HepG2 (cell line): ENCODE measurements around the gene ZNF528. TPM values are rescaled to one million over a fixed set of nuclear protein-coding genes. Genes with fewer than 3 reads are reported as not detected.

Source experiments
- CC2D1A ChIP-seq: sonication (generic); formaldehyde crosslinking; IDR thresholded peaks from 2 replicates; pipeline ENCODE4 v1.8.1; 2023; ENCODE audit warnings: mild to moderate bottlenecking, missing genetic modification reagents
- CHD2 ChIP-seq: IDR thresholded peaks from 2 replicates; pipeline ENCODE4 v1.6.1; 2011; ENCODE audit warnings: low read depth, low read length, improper control_type of control experiment
- EEA1 ChIP-seq: sonication (generic); formaldehyde crosslinking; IDR thresholded peaks from 2 replicates; pipeline ENCODE4 v1.5.1; 2020; ENCODE audit warnings: mild to moderate bottlenecking, missing genetic modification reagents, borderline replicate concordance
- FOSL2 ChIP-seq: sonication (generic); formaldehyde crosslinking; IDR thresholded peaks from 2 replicates; pipeline ENCODE4 v1.4.0; 2020; ENCODE audit warnings: missing genetic modification reagents
- KDM4B ChIP-seq: sonication (generic); formaldehyde crosslinking; IDR thresholded peaks from 2 replicates; pipeline ENCODE4 v1.4.0; 2020; ENCODE audit warnings: missing genetic modification reagents
- KMT2A ChIP-seq: sonication (generic); formaldehyde crosslinking; IDR thresholded peaks from 2 replicates; pipeline ENCODE4 v1.4.0; 2020; ENCODE audit warnings: missing genetic modification reagents
- ONECUT2 ChIP-seq: sonication (generic); formaldehyde crosslinking; IDR thresholded peaks from 2 replicates; pipeline ENCODE4 v1.4.0; 2020; ENCODE audit warnings: missing genetic modification reagents
- PRDM15 ChIP-seq: sonication (generic); formaldehyde crosslinking; IDR thresholded peaks from 2 replicates; pipeline ENCODE4 v1.4.0; 2020; ENCODE audit warnings: missing genetic modification reagents
- SCMH1 ChIP-seq: sonication (generic); formaldehyde crosslinking; IDR thresholded peaks from 2 replicates; pipeline ENCODE4 v1.9.0; 2021; ENCODE audit warnings: missing genetic modification reagents, mild to moderate bottlenecking, borderline replicate concordance
- SIX4 ChIP-seq: sonication (generic); formaldehyde crosslinking; IDR thresholded peaks from 2 replicates; pipeline ENCODE4 v1.4.0; 2020; ENCODE audit warnings: missing genetic modification reagents
- SOX13 ChIP-seq, 3 experiments: fragments of 450-650 bp in 1 of 3; sonication (generic) in 1 of 3; formaldehyde crosslinking in 1 of 3; IDR thresholded peaks in 2 of 3; conservative IDR thresholded peaks in 1 of 3; 2 replicates each; pipeline versions ENCODE4 v1.5.0 to v1.6.1; 2016 to 2020; ENCODE audit warnings: antibody characterized with exemption in 1 of 3, mild to moderate bottlenecking in 1 of 3, missing compliant biosample characterization in 1 of 3, missing genetic modification reagents in 1 of 3, moderate library complexity in 1 of 3
- SP4 ChIP-seq: sonication (generic); formaldehyde crosslinking; IDR thresholded peaks from 2 replicates; pipeline ENCODE4 v1.8.1; 2023; ENCODE audit warnings: mild to moderate bottlenecking, missing genetic modification reagents
- THAP8 ChIP-seq: sonication (generic); formaldehyde crosslinking; IDR thresholded peaks from 2 replicates; pipeline ENCODE4 v1.5.1; 2020; ENCODE audit warnings: missing genetic modification reagents, mild to moderate bottlenecking, borderline replicate concordance
- ZBED4 ChIP-seq: sonication (generic); formaldehyde crosslinking; IDR thresholded peaks from 2 replicates; pipeline ENCODE4 v1.4.0; 2020; ENCODE audit warnings: missing genetic modification reagents, borderline replicate concordance
- ZNF281 ChIP-seq: sonication (generic); formaldehyde crosslinking; IDR thresholded peaks from 2 replicates; pipeline ENCODE4 v1.4.0; 2020; ENCODE audit warnings: missing genetic modification reagents, borderline replicate concordance
- ZNF766 ChIP-seq: sonication (generic); formaldehyde crosslinking; IDR thresholded peaks from 2 replicates; pipeline ENCODE4 v1.5.0; 2020; ENCODE audit warnings: missing genetic modification reagents, borderline replicate concordance
- ZSCAN25 ChIP-seq: sonication (generic); formaldehyde crosslinking; IDR thresholded peaks from 2 replicates; pipeline ENCODE4 v1.8.0; 2022; ENCODE audit warnings: mild to moderate bottlenecking, missing genetic modification reagents
- polyA plus RNA-seq, 8 experiments: library from polyadenylated mRNA; depleted of rRNA in 3 of 8; stranded (reverse) in 7 of 8; unstranded in 1 of 8; fragments of >200 nt; fragmentation: Illumina TruSeq in 4 of 8; extraction: Trizol in 4 of 8; gene quantifications; 2 replicates each; pipeline versions ENCODE4 v1.2.1 to v1.2.3, GENCODE V29; 2011 to 2016; ENCODE audit warnings: low read depth in 4 of 8, missing spikeins in 1 of 8, mixed read lengths in 1 of 8; ENCODE audit not compliant: insufficient read depth in 1 of 8
- total RNA-seq, 5 experiments: library from RNA; depleted of rRNA; stranded (reverse); fragments of >200 nt; fragmentation: Illumina TruSeq; extraction: Trizol; gene quantifications; 2 replicates each; pipeline ENCODE4 v1.2.3, GENCODE V29; 2016; ENCODE audit warnings: low read depth in 1 of 5

The ZNF528 gene
- total and polyA plus RNA-seq, 2 of the 13 experiments (the other 11 are each of a cell fraction or from before 2014, with no cell fraction given), result 4.1 to 10.0 TPM

GRCh38 chr19:52397310-52398080 lies at the start of gene ZNF528 (continued):
- TF ChIP-seq PRDM15 (CRISPR knock-in tag) (peak; percentile 84), SIX4 (CRISPR knock-in tag) (0 out of 2 replicates have a peak, but pooled peaks have one; percentile 27), EEA1 (CRISPR knock-in tag) (peak; percentile 47; the same call in 1 of the 2 replicates), KDM4B (CRISPR knock-in tag) (0 out of 2 replicates have a peak, but pooled peaks have one; percentile 76), ZSCAN25 (CRISPR knock-in tag) (no peak), SCMH1 (CRISPR knock-in tag) (no peak), ZNF281 (CRISPR knock-in tag) (no peak), SP4 (CRISPR knock-in tag) (no peak), FOSL2 (0 out of 2 replicates have a peak, but pooled peaks have one; percentile 26), ZBED4 (CRISPR knock-in tag) (peak; percentile 94; the same call in 1 of the 2 replicates), CHD2 (no peak), CC2D1A (CRISPR knock-in tag) (no peak), SOX13 (IDR thresholded peaks at IDR 0.05) (no peak), SOX13 (CRISPR knock-in tag; conservative IDR thresholded peaks at IDR 0.05 in 1 of 2, IDR thresholded peaks at IDR 0.05 in 1 of 2) (peak in 1 of 2 experiments; percentile 43; a peak in 1 of 4 replicates), ONECUT2 (CRISPR knock-in tag) (0 out of 2 replicates have a peak, but pooled peaks have one; percentile 6), ZNF766 (CRISPR knock-in tag) (no peak), THAP8 (CRISPR knock-in tag) (no peak), KMT2A (no peak)
